Gastroesophageal sphincter (tissue), 4 donors: ENCODE results near the gene TEKTIP1. TPM values are rescaled to one million over a fixed set of nuclear protein-coding genes. Genes with fewer than 3 reads are reported as not detected.

Source experiments
- ATAC-seq: fragments of 150-250 bp; one replicate; pipeline ENCODE4 v1.9.1; 2016; ENCODE audit warnings: mild to moderate bottlenecking, moderate library complexity
- H3K27ac ChIP-seq, 4 donors: fragments of 200-600 bp; sonication (generic) in 3 of 4; 1 replicate in 3 of 4; 2 replicates in 1 of 4; pipeline ENCODE4 v1.5.1; 2016 to 2019
- H3K27me3 ChIP-seq: fragments of 200-600 bp; sonication (generic); one replicate; pipeline ENCODE4 v1.5.1; 2019
- H3K36me3 ChIP-seq, 2 donors: fragments of 200-600 bp; sonication (generic); one replicate each; pipeline ENCODE4 v1.5.1; 2019; ENCODE audit warnings: control low read depth in 1 of 2
- H3K4me1 ChIP-seq, 3 donors: fragments of 200-600 bp; sonication (generic); 1 replicate in 2 of 3; 2 replicates in 1 of 3; pipeline ENCODE4 v1.5.1; 2016 to 2019; ENCODE audit warnings: control low read depth in 2 of 3
- H3K4me3 ChIP-seq, 2 donors: fragments of 200-600 bp; sonication (generic); one replicate each; pipeline ENCODE4 v1.5.1; 2019; ENCODE audit warnings: mild to moderate bottlenecking in 1 of 2, moderate library complexity in 1 of 2
- H3K9me3 ChIP-seq, 3 donors: fragments of 200-600 bp; sonication (generic); one replicate each; pipeline ENCODE4 v1.5.1; 2017 to 2019; ENCODE audit warnings: control low read depth in 2 of 3
- CTCF ChIP-seq, 4 experiments: fragments of 200-600 bp in 2 of 4; fragments of 450-650 bp in 2 of 4; sonication (generic) in 1 of 4; IDR thresholded peaks; one replicate each; pipeline ENCODE4 v1.5.1; 2017 to 2019; ENCODE audit warnings: antibody characterized with exemption in 4 of 4, mild to moderate bottlenecking in 2 of 4, moderate library complexity in 2 of 4
- EP300 ChIP-seq: sonication (generic); formaldehyde crosslinking; IDR thresholded peaks from one replicate; pipeline ENCODE4 v1.6.1; 2017; ENCODE audit warnings: antibody characterized with exemption, mild to moderate bottlenecking
- POLR2A ChIP-seq, 2 donors: fragments of 450-650 bp; IDR thresholded peaks; one replicate each; pipeline ENCODE4 v1.6.1; 2017; ENCODE audit warnings: antibody characterized with exemption in 2 of 2, mild to moderate bottlenecking in 2 of 2, moderate library complexity in 1 of 2
- POLR2AphosphoS5 ChIP-seq: sonication (generic); formaldehyde crosslinking; IDR thresholded peaks from one replicate; pipeline ENCODE4 v1.6.1; 2017; ENCODE audit warnings: antibody characterized with exemption
- WGBS, 2 donors: methylation state at CpG; one replicate each; pipeline ENCODE4 v1.1.5; 2018; ENCODE audit warnings: low coverage in 1 of 2; 5-methylcytosine and 5-hydroxymethylcytosine counted together
- total RNA-seq, 4 donors: library from RNA; depleted of rRNA; stranded (reverse); fragments of >200 nt; gene quantifications; one replicate each; pipeline ENCODE4 v1.1.0, GENCODE V29; 2016

TEKTIP1 gene
- total RNA-seq, 4 donors from 2014 or later: not detected

- ATAC-seq: no peak
- TF ChIP-seq EP300 (no peak), POLR2A (IDR thresholded peaks at IDR 0.05) (no peak), POLR2AphosphoS5 (no peak)
- Histone ChIP-seq H3K27me3 (no peaks in the 10 kb centered on the region), H3K4me3 (no peak overlapping the region), H3K27ac (no peak overlapping the region), H3K4me1 (peaks cover 0 to 68% (median 0%) of the 10 kb centered on the region in 3 donors), H3K36me3 (peaks cover 0 to 35% of the 10 kb centered on the region in 2 donors), H3K9me3 (no peaks in the 10 kb centered on the region)
- 51% methylated on average over 3 of the region's 15 CpGs; no CpG with 5 or more reads in 1 of the 2 donors for WGBS, 2 donors
Measured at GRCh38 chr19:3516675-3517207, 22.2 kb upstream of the TEKTIP1 start.

GRCh38 chr19:3517638-3518037, 21.3 kb upstream of the TEKTIP1 start:
- WGBS, 2 donors: 73 to 79% methylated on average over 2 of the region's 2 CpGs
- ATAC-seq: no peak
- Histone ChIP-seq H3K27me3 (no peaks in the 10 kb centered on the region), H3K9me3 (no peaks in the 10 kb centered on the region), H3K4me3 (no peak overlapping the region), H3K36me3 (peaks cover 0 to 39% of the 10 kb centered on the region in 2 donors), H3K27ac (no peak overlapping the region), H3K4me1 (peaks cover 0 to 59% (median 0%) of the 10 kb centered on the region in 3 donors)
- TF ChIP-seq CTCF (IDR thresholded peaks at IDR 0.05) (no peak), POLR2A (IDR thresholded peaks at IDR 0.05) (no peak)

- H3K36me3 ChIP-seq: peaks cover 0 to 45% of the 10 kb centered on the region in 2 donors
- WGBS, 2 donors: 60 to 66% methylated on average over 4 to 5 of the region's 10 CpGs
Measured at GRCh38 chr19:3518255-3518654, 20.7 kb upstream of the TEKTIP1 start.

GRCh38 chr19:3518659-3519058, 20.3 kb upstream of the TEKTIP1 start:
- Histone ChIP-seq H3K36me3 (peaks cover 0 to 49% of the 10 kb centered on the region in 2 donors), H3K4me3 (no peak overlapping the region), H3K4me1 (peaks cover 0 to 48% (median 0%) of the 10 kb centered on the region in 3 donors), H3K27me3 (no peaks in the 10 kb centered on the region), H3K27ac (no peak overlapping the region), H3K9me3 (no peaks in the 10 kb centered on the region)
- no peak for TF ChIP-seq EP300
- TF ChIP-seq CTCF (IDR thresholded peaks at IDR 0.05): no peak
- TF ChIP-seq POLR2A (IDR thresholded peaks at IDR 0.05): no peak
- no peak for TF ChIP-seq POLR2AphosphoS5
- no peak for ATAC-seq
- WGBS, 2 donors: 92% methylated on average over 2 of the region's 2 CpGs; no CpG with 5 or more reads in 1 of the 2 donors

More at GRCh38 chr19:3518255-3518654, 20.7 kb upstream of the TEKTIP1 start:
- no peak for ATAC-seq
- Histone ChIP-seq H3K27me3 (no peaks in the 10 kb centered on the region), H3K27ac (no peak overlapping the region), H3K4me3 (no peak overlapping the region), H3K4me1 (peaks cover 0 to 52% (median 0%) of the 10 kb centered on the region in 3 donors), H3K9me3 (no peaks in the 10 kb centered on the region)
- TF ChIP-seq CTCF (IDR thresholded peaks at IDR 0.05): no peak

- H3K4me3 ChIP-seq: no peak overlapping the region
- no peak overlapping the region for H3K27ac ChIP-seq
- H3K4me1 ChIP-seq: peaks cover 0 to 44% (median 0%) of the 10 kb centered on the region in 3 donors
- TF ChIP-seq POLR2A (IDR thresholded peaks at IDR 0.05) (no peak), CTCF (IDR thresholded peaks at IDR 0.05) (no peak), EP300 (no peak), POLR2AphosphoS5 (no peak)
- no peak for ATAC-seq
- no peaks in the 10 kb centered on the region for H3K27me3 ChIP-seq
- peaks cover 0 to 50% of the 10 kb centered on the region in 2 donors for H3K36me3 ChIP-seq
- no peaks in the 10 kb centered on the region for H3K9me3 ChIP-seq
- WGBS, 2 donors: no CpG with 5 or more reads among the region's 18 CpGs
Measured at GRCh38 chr19:3519126-3519525, 19.8 kb upstream of the TEKTIP1 start.
